Tibial nerve (tissue), 4 donors: ENCODE results near the gene AKAP8L.

Experiments used
- EP300 ChIP-seq, 2 donors: sonication (generic); formaldehyde crosslinking; IDR thresholded peaks; one replicate each; pipeline ENCODE4 v1.6.1; 2017; ENCODE audit warnings: antibody characterized with exemption in 2 of 2, mild to moderate bottlenecking in 1 of 2
- POLR2A ChIP-seq, 2 donors: fragments of 450-650 bp; IDR thresholded peaks; one replicate each; pipeline ENCODE4 v1.6.1; 2017; ENCODE audit warnings: antibody characterized with exemption in 2 of 2, mild to moderate bottlenecking in 2 of 2, moderate library complexity in 2 of 2
- TF ChIP-seq, protein P1 (sequence below), 5 experiments: fragments of 200-600 bp in 3 of 5; fragments of 450-650 bp in 2 of 5; sonication (generic) in 3 of 5; IDR thresholded peaks; one replicate each; pipeline ENCODE4 v1.5.1; 2016 to 2019; ENCODE audit warnings: antibody characterized with exemption in 5 of 5, mild to moderate bottlenecking in 3 of 5, moderate library complexity in 2 of 5

GRCh38 chr19:15374105-15374651 is 44.6 kb downstream of the AKAP8L start:
- TF ChIP-seq, protein P1, sequence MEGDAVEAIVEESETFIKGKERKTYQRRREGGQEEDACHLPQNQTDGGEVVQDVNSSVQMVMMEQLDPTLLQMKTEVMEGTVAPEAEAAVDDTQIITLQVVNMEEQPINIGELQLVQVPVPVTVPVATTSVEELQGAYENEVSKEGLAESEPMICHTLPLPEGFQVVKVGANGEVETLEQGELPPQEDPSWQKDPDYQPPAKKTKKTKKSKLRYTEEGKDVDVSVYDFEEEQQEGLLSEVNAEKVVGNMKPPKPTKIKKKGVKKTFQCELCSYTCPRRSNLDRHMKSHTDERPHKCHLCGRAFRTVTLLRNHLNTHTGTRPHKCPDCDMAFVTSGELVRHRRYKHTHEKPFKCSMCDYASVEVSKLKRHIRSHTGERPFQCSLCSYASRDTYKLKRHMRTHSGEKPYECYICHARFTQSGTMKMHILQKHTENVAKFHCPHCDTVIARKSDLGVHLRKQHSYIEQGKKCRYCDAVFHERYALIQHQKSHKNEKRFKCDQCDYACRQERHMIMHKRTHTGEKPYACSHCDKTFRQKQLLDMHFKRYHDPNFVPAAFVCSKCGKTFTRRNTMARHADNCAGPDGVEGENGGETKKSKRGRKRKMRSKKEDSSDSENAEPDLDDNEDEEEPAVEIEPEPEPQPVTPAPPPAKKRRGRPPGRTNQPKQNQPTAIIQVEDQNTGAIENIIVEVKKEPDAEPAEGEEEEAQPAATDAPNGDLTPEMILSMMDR (IDR thresholded peaks at IDR 0.05): no peak
- TF ChIP-seq POLR2A (IDR thresholded peaks at IDR 0.05): no peak
- no peak for TF ChIP-seq EP300 (IDR thresholded peaks at IDR 0.05)
